ENCODE results near the gene C1orf141. TPM values are rescaled to one million over a fixed set of nuclear protein-coding genes. Genes with fewer than 3 reads are reported as not detected.
"Not testable (repeated sequence)": the region's sequence is repeated elsewhere in the genome, so short reads cannot be mapped to it uniquely, and the experiment has no call there.

Gene C1orf141
- total RNA-seq, 1 donor from 2014 or later = not detected

GRCh38 chr1:67146101-67146500 is 11.3 kb upstream of the C1orf141 start:
- intact Hi-C loops (cut with DNase I) = no loop called here
- DNase-seq (ENCODE audit: low spot score) (no peak), ATAC-seq (no peak)

GRCh38 chr1:67144696-67145095 is 9.9 kb upstream of the C1orf141 start:
- DNase-seq (ENCODE audit: low spot score) = no peak
- intact Hi-C loops (cut with DNase I) = no loop called here
- no peak for ATAC-seq

DNA sequence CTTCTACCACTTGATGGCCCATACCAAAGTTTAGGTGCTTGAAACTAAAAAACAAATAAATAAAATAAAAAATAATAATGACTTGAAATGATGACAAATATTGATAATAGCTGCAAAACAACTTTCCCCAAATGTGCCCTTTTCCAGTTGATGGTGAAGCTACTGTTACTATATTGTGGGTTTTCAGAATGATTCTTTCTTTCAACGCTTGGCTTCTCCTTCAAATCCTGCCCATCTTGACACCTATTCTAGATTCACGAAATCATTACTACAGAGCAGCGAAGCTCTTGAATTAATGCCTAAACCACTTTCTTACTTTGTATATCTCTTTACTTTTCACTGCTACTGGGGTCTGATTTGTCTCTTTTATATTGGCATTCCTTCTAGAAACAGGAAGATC is 9.2 kb upstream of the C1orf141 start:
- intact Hi-C loops (cut with DNase I) = no loop called here
- no peak for ATAC-seq
- DNase-seq (ENCODE audit: low spot score) = no peak

DNA sequence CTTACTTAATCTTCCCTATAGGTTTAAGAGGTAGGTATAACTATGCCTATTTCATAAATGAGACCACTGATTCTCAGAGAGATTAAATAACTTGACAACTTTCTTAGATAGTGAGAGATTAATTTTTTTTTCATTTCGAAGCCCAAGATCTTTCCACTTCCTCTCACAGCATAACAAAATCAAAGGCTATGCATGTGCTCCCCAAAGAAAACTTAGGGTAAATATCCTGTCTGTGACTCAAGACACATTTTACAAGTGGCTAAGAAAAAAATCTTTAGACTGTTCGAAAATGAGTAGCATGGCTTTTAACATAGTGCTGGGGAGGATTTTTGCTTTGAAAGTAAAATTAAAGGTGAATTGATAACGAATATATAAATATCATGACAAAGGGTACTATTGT is 8.2 kb upstream of the C1orf141 start:
- intact Hi-C loops (cut with DNase I) = no loop called here
- ATAC-seq = no peak
- DNase-seq (ENCODE audit: low spot score) = no peak

DNA sequence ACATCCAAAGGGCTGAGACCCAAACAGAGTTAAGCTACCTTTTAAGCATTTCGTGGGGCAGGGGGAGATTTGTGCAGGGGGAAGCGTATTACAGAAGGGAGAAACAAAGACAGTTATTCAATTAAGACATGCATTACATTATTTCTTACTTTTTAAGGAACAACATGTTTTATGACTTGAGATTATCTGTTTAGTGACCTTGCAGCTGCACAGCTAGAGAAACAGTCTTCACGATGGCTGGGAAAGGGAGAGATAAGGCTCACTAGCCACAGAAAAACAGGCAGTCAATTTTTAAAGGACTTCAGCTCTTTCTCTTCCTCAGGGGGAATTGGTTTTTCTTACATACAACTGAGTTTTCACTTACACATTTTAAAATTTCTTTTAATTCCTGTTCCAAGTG is 7.1 kb upstream of the C1orf141 start:
- DNase-seq (ENCODE audit: low spot score); ATAC-seq; intact Hi-C loops (cut with DNase I): not testable (repeated sequence)

DNA sequence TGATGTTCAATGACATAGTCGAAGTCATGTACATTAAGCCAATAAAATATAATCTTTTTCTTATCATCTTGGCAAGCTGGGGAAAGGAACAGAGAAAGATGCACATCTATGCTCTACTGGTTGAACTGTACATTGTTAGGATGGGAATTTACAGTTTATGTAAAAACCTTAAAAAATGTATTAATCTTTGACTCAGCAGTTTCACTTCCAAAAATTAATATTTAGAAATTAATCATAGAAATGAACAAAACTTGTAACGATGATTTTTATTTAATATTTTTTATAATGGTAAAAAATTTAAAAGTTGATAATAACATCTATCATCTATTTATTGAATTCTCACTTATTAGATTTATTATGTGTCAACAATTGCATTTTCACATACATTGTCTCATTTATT is 5.7 kb upstream of the C1orf141 start:
- intact Hi-C loops (cut with DNase I) = no loop called here
- DNase-seq (ENCODE audit: low spot score) = no peak
- no peak for ATAC-seq

DNA sequence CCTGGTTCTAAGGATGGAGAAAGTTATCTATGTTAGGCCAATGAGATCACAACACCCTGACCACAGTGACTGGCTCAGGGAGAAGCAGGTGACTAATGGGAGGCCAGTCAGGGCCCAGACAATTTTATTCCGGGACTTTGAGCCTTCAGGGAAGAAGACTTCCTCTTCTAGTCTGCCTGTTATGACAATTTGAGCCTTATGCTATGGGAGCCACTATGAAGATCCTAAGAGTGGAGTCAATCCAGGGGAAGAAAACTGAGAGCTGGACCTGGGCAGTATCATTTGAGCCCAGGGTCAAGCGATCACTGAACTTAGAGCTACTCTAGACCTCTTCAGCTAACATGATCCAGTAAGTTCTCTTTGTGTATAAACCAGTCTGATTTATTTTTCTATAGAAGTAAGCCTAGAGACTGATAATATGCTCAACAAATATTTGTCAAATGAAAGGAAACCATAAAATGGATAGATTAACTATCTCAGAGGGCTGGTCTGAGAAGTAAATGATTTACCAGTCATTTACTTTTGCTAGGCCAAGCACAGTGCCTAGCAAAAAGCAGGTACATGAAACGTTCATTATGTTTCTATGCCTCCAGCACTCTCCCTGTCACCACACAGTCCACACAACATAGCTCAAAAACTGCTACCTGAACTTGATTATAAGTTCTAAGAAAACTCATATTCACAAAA is 4.2 kb upstream of the C1orf141 start:
- no peak for ATAC-seq
- no peak for DNase-seq (ENCODE audit: low spot score)
- intact Hi-C loops (cut with DNase I) = no loop called here

DNA sequence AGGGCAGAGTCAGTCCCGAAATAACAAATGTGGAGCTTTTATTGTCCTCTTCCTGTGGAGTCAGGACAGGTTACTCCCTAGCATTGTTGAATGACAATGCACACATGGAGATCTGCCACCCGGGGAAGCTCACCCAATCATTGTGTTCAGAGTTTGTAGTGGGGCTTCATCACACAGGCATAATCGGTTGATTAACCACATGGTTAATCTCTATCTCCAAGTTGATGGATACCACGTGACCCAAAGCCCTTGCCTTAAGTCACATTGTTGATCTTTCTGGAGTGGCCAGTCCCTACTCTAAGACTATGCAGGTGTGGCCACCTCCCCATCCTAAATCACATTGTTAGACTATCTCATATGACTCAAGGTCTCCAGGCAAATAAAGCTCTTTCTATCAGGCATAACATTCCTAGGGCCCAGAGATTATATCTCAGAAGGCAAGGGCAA is 2.6 kb upstream of the C1orf141 start:
- no peak for DNase-seq (ENCODE audit: low spot score)
- intact Hi-C loops (cut with DNase I) = no loop called here
- ATAC-seq = no peak

DNA sequence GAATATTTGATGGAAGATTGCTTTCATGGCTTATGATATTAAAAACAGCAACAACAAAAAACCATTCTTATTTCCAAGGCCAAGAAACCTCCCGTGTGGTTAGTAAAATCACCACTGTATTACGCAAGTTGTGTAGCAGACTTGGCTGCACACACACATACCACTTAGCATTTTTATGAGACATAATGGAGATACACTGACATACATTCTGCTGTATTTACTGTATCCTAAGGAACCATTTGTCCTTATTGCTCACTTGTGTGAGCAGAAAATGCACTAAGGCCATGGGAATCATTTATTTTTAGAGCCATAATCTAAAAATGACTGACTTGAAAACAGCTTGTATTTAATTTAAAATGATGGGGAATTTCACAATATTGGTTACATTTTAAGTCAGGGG is 584 bp upstream of the C1orf141 start:
- DNase-seq (ENCODE audit: low spot score) = no peak
- peak; percentile 72 for ATAC-seq
- intact Hi-C loops (cut with DNase I) = no loop called here

- ATAC-seq (no peak), DNase-seq (ENCODE audit: low spot score) (no peak)
- intact Hi-C loops (cut with DNase I) = no loop called here
Observed at GRCh38 chr1:67133177-67133576, 1.6 kb downstream of the C1orf141 start.

- DNase-seq (ENCODE audit: low spot score) = no peak
- intact Hi-C loops (cut with DNase I) = no loop called here
Observed at GRCh38 chr1:67130673-67131072, 4.1 kb downstream of the C1orf141 start.

DNA sequence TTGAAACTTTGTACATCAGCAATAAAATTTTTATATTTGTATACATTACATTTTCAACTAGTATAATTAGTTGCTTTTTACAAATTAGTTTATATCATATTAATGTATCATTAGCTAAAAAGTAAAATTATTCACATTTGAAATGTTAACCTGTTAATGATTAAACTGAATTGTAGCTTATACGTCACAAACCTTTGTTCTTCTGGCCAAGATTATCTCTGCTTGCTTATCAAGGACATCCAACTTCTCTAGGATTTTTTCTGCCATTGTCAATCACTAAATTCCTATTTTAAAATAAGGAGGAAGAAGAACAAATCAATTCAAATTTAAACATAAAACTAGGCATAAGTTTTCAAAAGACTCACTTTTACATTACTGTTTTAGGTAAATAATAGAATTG is 7.8 kb downstream of the C1orf141 start:
- intact Hi-C loops (cut with DNase I) = no loop called here
- no peak for ATAC-seq

More at GRCh38 chr1:67130673-67131072, 4.1 kb downstream of the C1orf141 start:
- no peak for ATAC-seq

GRCh38 chr1:67126111-67126746 is 8.5 kb downstream of the C1orf141 start:
- ATAC-seq (no peak), DNase-seq (ENCODE audit: low spot score) (no peak)
- intact Hi-C loops (cut with DNase I) = no loop called here

More for the DNA sequence above, 7.8 kb downstream of the C1orf141 start:
- DNase-seq (ENCODE audit: low spot score) = no peak

DNA sequence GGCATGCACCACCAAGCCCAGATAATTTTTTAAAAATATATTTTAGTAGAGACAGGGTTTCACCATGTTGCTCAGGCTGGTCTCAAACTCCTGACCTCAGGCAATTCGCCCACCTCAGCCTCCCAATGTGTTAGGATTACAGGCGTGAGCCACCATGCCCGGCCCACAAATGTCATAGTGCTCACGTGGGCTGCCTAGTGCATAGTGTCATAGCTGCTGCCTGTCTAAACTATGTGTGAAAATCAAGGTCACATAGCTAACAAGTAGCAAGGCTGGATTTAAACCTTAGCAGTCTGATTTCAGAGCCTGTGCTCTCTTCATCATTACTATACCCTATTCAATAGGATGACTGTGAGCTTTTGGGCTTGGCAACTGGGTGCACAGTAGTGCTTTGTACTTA is 10.3 kb downstream of the C1orf141 start:
- intact Hi-C loops (cut with DNase I) = loop anchor here (5.0 kb wide), 1 partner anchor 822 kb away; no protein-coding TSS in a partner anchor
- ATAC-seq = no peak
- DNase-seq (ENCODE audit: low spot score) = no peak

GRCh38 chr1:67120855-67121619 is 13.7 kb downstream of the C1orf141 start:
- no peak for ATAC-seq
- intact Hi-C loops (cut with DNase I) = loop anchor here (5.0 kb wide), 1 partner anchor 819 kb away; no protein-coding TSS in a partner anchor
- DNase-seq (ENCODE audit: low spot score) = no peak

DNA sequence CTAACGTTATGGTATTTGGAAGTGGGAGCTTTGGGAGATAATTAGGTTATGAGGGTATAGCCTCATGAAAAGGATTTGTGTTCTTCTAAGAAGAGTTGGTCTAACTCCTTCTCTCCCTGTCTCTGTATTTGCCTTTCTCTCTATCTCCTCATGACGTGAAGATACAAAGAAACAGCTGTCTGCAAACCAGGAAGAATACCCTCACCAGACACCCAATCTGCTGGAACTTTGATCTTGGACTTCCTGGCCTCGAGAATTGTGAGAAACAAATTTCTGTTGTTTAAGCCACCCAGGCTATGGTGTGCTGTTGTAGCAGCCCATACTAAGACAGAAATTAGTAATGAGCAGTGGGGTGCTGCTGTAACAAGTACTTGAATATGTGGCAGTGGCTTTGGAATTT is 16.1 kb downstream of the C1orf141 start:
- intact Hi-C loops (cut with DNase I) = no loop called here
- DNase-seq (ENCODE audit: low spot score) (no peak), ATAC-seq (no peak)

GRCh38 chr1:67118191-67118590 is 16.6 kb downstream of the C1orf141 start:
- no peak for ATAC-seq
- DNase-seq (ENCODE audit: low spot score) = no peak
- intact Hi-C loops (cut with DNase I) = no loop called here

DNA sequence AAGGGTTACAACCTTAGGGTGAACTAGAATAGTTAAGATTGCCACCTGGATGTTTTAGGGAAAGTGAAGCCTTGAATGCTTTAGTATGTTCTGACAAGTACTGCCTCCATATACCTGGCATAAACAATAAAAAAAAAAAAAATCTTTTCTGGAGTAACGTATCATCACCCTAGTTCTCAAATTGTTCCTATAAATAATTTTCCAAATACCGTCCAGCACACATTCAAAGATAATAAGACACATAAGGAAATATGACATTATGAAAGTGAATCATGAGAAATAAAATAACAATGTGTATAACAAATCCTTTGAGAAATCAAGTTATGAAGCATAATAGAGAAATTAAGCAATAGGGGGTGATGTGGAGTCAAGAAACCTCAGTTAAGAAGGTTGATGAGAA is 20.6 kb downstream of the C1orf141 start:
- intact Hi-C loops (cut with DNase I) = no loop called here
- ATAC-seq = no peak
- no peak for DNase-seq (ENCODE audit: low spot score)

DNA sequence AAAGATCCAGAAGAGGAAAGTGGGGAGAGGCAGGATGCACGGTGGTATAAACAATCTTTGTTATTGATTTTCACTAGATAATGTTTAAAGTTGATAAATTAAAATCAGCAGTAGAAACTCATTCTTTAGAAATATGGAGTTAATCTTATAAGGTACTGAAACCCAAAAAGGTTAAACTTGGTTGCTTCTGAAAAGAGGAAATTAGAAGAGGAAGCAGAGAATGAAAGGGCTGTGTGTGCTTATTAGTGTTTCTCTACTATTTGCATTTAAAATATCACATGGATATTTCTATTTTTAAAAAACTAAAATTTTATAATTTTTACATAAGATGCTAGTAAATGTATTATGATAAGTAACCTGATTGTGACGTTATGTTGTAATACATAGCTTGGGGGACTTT is 24.4 kb downstream of the C1orf141 start:
- ATAC-seq = no peak
- DNase-seq (ENCODE audit: low spot score) = no peak
- intact Hi-C loops (cut with DNase I) = no loop called here

DNA sequence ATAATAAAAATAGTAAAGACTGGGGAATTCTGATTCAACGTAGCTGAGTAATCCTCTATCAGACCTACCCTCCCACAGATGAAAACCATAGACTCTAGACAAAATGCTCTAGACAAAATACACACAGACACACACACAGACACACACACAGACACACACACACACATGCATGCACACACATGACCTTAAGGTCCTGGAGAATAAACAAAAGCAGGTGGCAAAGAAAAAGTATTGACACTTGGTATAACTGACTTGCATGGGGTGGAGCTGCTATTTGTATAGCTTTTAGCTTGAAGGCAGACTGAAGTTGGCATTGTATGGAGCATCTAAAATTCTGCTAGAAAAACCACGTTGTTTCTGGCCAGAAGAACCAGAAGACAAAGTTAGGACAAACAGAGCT is 29.3 kb downstream of the C1orf141 start:
- intact Hi-C loops (cut with DNase I) = no loop called here
- DNase-seq (ENCODE audit: low spot score) = no peak
- no peak for ATAC-seq
